ENCODE data around the gene UROC1. TPM values are rescaled to one million over a fixed set of nuclear protein-coding genes. Genes with fewer than 3 reads are reported as not detected.

The UROC1 gene
- total and polyA plus RNA-seq, 2 of the 4 experiments (the other 2 are of a cell fraction) = not detected

DNA sequence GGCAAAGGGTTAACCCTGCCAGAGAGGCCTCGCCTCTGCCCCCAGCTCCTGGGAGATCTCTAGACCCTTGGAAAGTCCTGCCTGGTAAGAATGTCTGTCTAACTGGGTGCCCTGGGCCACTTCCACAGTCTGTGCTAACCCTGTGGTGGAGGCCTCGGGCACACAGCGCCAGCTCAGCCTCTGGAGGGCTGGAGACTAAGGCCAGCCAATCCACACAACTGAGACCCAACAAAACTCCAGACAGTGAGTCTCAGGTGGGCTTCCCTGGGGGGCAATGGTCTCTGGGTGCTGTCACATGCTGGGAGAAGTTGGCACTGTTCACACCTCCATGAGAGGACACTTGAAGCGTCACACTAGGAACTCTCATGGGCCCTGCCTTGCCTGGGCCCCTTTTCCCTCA lies 61.4 kb downstream of the UROC1 start:
- H2BK5ac ChIP-seq (ENCODE audit: low read depth, low read length, poor library complexity, severe bottlenecking) = no peak overlapping the region
- in situ Hi-C loops (cut with MboI; ENCODE audit: low sequenced_read_pairs) (no loop called here), intact Hi-C loops (cut with micrococcal nuclease) (no loop called here), dilution Hi-C loops (cut with HindIII; ENCODE audit: low sequenced_read_pairs, unreplicated experiment) (no loop called here)
- WGBS, 2 experiments (ENCODE audit: extremely low coverage in 2 of 2, insufficient read length in 1 of 2) = 83% methylated on average over 1 of the region's 4 CpGs; no CpG with 5 or more reads in 1 of the 2 experiments
- no peak overlapping the region for H3K9ac ChIP-seq (ENCODE audit: low read depth, low read length)
- no peak overlapping the region for H2BK15ac ChIP-seq (ENCODE audit: low read depth, low read length)
- DNase-seq (no peak), ATAC-seq (ENCODE audit: low read depth) (no peak)
- no peaks in the 10 kb centered on the region for H3K27me3 ChIP-seq (ENCODE audit: control insufficient read depth, insufficient read depth, low read length)
- no peak overlapping the region for H4K5ac ChIP-seq (ENCODE audit: low read depth, low read length)
- peaks cover 24% of the 10 kb centered on the region for H4K20me1 ChIP-seq (ENCODE audit: insufficient read depth, low read length)
- no peak overlapping the region for H3K27ac ChIP-seq (ENCODE audit: insufficient read depth, low read length)
- H3K79me1 ChIP-seq (ENCODE audit: low read depth in 1 of 2, low read length in 2 of 2) = peaks cover 21 to 37% of the 10 kb centered on the region in 2 experiments
- TF ChIP-seq RCOR1 (IDR thresholded peaks at IDR 0.05; ENCODE audit: insufficient replicate concordance, low read length) = no peak
- no peak for TF ChIP-seq BHLHE40 (IDR thresholded peaks at IDR 0.05; ENCODE audit: low read depth, low read length)
- H3K9me3 ChIP-seq (ENCODE audit: control insufficient read depth, insufficient read depth, low read length) = no peaks in the 10 kb centered on the region
- no peak overlapping the region for H3K4ac ChIP-seq (ENCODE audit: low read depth, low read length)
- H2AK9ac ChIP-seq (replicated peaks; ENCODE audit: low read depth, low read length, poor library complexity) = no peak overlapping the region
- no peak overlapping the region for H3K56ac ChIP-seq (ENCODE audit: extremely low read depth, insufficient read depth, low read length)
- no peak overlapping the region for H3K4me3 ChIP-seq (ENCODE audit: insufficient read depth, low read depth, low read length)
- no peak overlapping the region for H3K14ac ChIP-seq (replicated peaks; ENCODE audit: low read depth, low read length)
- no peak overlapping the region for H2AK5ac ChIP-seq (ENCODE audit: low read depth, low read length)
- H3K9me1 ChIP-seq (ENCODE audit: insufficient read depth, low read length) = peaks cover 3% of the 10 kb centered on the region; the same call in 1 of the 2 replicates
- no peak overlapping the region for H2BK20ac ChIP-seq (ENCODE audit: low read depth, low read length)
- no peak overlapping the region for H3K18ac ChIP-seq (ENCODE audit: low read depth, low read length)
- ChIA-PET POLR2A (ENCODE audit: unreplicated experiment) (interaction anchor here (0.7 kb wide), 1 partner anchor 225 kb away, joined by 3 read pairs; no protein-coding TSS in a partner anchor), CTCF (interaction anchor here (0.6 kb wide), 2 partner anchors 16 to 20 kb away, joined by 3 to 4 read pairs; partner anchors contain the start of gene ZXDC)
- no peak overlapping the region for H3K23ac ChIP-seq (ENCODE audit: low read depth, low read length)
- H4K91ac ChIP-seq (ENCODE audit: insufficient read depth, low read depth, low read length) = no peak overlapping the region
- H2AFZ ChIP-seq (replicated peaks; ENCODE audit: low read length, poor library complexity) = no peak overlapping the region
- no peak overlapping the region for H2BK120ac ChIP-seq (ENCODE audit: low read depth, low read length)
- H3K4me1 ChIP-seq (ENCODE audit: control insufficient read depth, insufficient read depth, low read length) = no peaks in the 10 kb centered on the region
- H3K36me3 ChIP-seq (ENCODE audit: control insufficient read depth, insufficient read depth, low read length) = peaks cover 41% of the 10 kb centered on the region
- no peak overlapping the region for H4K8ac ChIP-seq (ENCODE audit: low read depth in 2 of 2, low read length in 2 of 2)
- BruUV-seq (replicated peaks) = no TSS peak
- H3K4me2 ChIP-seq (ENCODE audit: low read depth, low read length) = no peak overlapping the region
